Small intestine (tissue), 7 donors: ENCODE measurements around the gene SLC25A47. TPM values are rescaled to one million over a fixed set of nuclear protein-coding genes. Genes with fewer than 3 reads are reported as not detected.
A peak's percentile ranks its signal among the peaks of the same experiment; 100 is the strongest.

Experiments
- DNase-seq, 2 donors: peaks; one replicate each; pipeline versions ENCODE4 v3.0.0 to v3.0.0-alpha.2; 2013
- FAIRE-seq: peaks from 2 replicates; lab custom pipeline; 2012; peaks lifted over from hg19 to GRCh38; lab: Jason Lieb, UNC
- H3K27ac ChIP-seq, 3 donors: one replicate each; pipeline ENCODE4 v1.5.1; 2013; ENCODE audit warnings: low read length in 2 of 3, mild to moderate bottlenecking in 2 of 3, control low read depth in 1 of 3, inconsistent platforms in 1 of 3, low read depth in 1 of 3, moderate library complexity in 1 of 3
- H3K27me3 ChIP-seq, 3 donors: one replicate each; pipeline ENCODE4 v1.6.1; 2013; ENCODE audit warnings: low read length in 3 of 3, inconsistent platforms in 1 of 3; ENCODE audit not compliant: control insufficient read depth in 3 of 3, insufficient read depth in 3 of 3
- H3K36me3 ChIP-seq, 3 donors: one replicate each; pipeline ENCODE4 v1.6.1; 2013; ENCODE audit warnings: low read length in 3 of 3, inconsistent platforms in 1 of 3, low read depth in 1 of 3, mild to moderate bottlenecking in 1 of 3, moderate library complexity in 1 of 3; ENCODE audit not compliant: control insufficient read depth in 3 of 3, insufficient read depth in 2 of 3
- H3K4me1 ChIP-seq, 3 donors: one replicate each; pipeline ENCODE4 v1.6.1; 2013; ENCODE audit warnings: low read length in 2 of 3, inconsistent platforms in 1 of 3, low read depth in 1 of 3, mild to moderate bottlenecking in 1 of 3, moderate library complexity in 1 of 3; ENCODE audit not compliant: control insufficient read depth in 3 of 3, insufficient read depth in 2 of 3
- H3K4me3 ChIP-seq, 3 donors: one replicate each; pipeline ENCODE4 v1.5.1; 2013; ENCODE audit warnings: low read length in 3 of 3, control low read depth in 1 of 3, inconsistent platforms in 1 of 3, low read depth in 1 of 3, mild to moderate bottlenecking in 1 of 3, moderate library complexity in 1 of 3
- H3K9me3 ChIP-seq, 2 donors: one replicate each; pipeline ENCODE4 v1.6.1; 2013; ENCODE audit warnings: low read depth in 1 of 2, low read length in 1 of 2; ENCODE audit not compliant: control insufficient read depth in 2 of 2, insufficient read depth in 1 of 2
- WGBS, 3 donors: extraction: QIAGEN DNeasy Blood & Tissue Kit; methylation state at CpG; one replicate each; pipeline ENCODE4 v1.1.7; 2013; 5-methylcytosine and 5-hydroxymethylcytosine counted together
- polyA plus RNA-seq, 4 donors: library from polyadenylated mRNA; stranded (reverse) in 3 of 4; unstranded in 1 of 4; fragments of 200-250 nt in 3 of 4; fragments of 120-200 nt in 1 of 4; gene quantifications; one replicate each; pipeline versions ENCODE4 v1.2.1 to v1.2.3, GENCODE V29; 2013
- donor health status: healthy with polysubstance abuse.
- donor health status: control.
- donor health status: control.
- donor health status: Bipolar disorder and iron deficiency.
- donor health status: healthy.

Gene SLC25A47
- polyA plus RNA-seq, 4 donors = 0.38 to 1.6 (median 0.80) TPM

GRCh38 chr14:100323942-100324307 is 786 bp downstream of the SLC25A47 start:
- DNase-seq (no peak), FAIRE-seq (no peak)
- H3K27me3 ChIP-seq = no peaks in the 10 kb centered on the region
- H3K4me1 ChIP-seq = peaks cover 0 to 18% (median 4%) of the 10 kb centered on the region in 3 donors
- WGBS, 3 donors = 66 to 83% (median 71%) methylated on average over 8 of the region's 8 CpGs
- H3K27ac ChIP-seq = no peak overlapping the region
- H3K4me3 ChIP-seq = no peak overlapping the region
- H3K36me3 ChIP-seq = no peaks in the 10 kb centered on the region
- no peaks in the 10 kb centered on the region for H3K9me3 ChIP-seq

- H3K27me3 ChIP-seq = no peaks in the 10 kb centered on the region
- FAIRE-seq (no peak), DNase-seq (peak; percentile 76 to 85)
- no peak overlapping the region for H3K4me3 ChIP-seq
- 20 to 61% (median 34%) methylated on average over 17 of the region's 17 CpGs for WGBS, 3 donors
- H3K27ac ChIP-seq = no peak overlapping the region
- peaks cover 0 to 25% (median 4%) of the 10 kb centered on the region in 3 donors for H3K4me1 ChIP-seq
- H3K36me3 ChIP-seq = no peaks in the 10 kb centered on the region
- no peaks in the 10 kb centered on the region for H3K9me3 ChIP-seq
These were observed 2.1 kb downstream of the SLC25A47 start for GRCh38 chr14:100325231-100325632.

- Histone ChIP-seq H3K9me3 (no peaks in the 10 kb centered on the region), H3K27ac (no peak overlapping the region), H3K4me3 (no peak overlapping the region), H3K4me1 (peaks cover 0 to 25% (median 4%) of the 10 kb centered on the region in 3 donors), H3K36me3 (no peaks in the 10 kb centered on the region), H3K27me3 (no peaks in the 10 kb centered on the region)
- 29 to 67% (median 34%) methylated on average over 13 of the region's 13 CpGs for WGBS, 3 donors
- no peak for FAIRE-seq
- peak in 1 of 2 donors; percentile 49 for DNase-seq
These were observed 2.8 kb downstream of the SLC25A47 start for GRCh38 chr14:100325958-100326357.

GRCh38 chr14:100327128-100327527 is 4.0 kb downstream of the SLC25A47 start:
- peaks cover 0 to 25% (median 4%) of the 10 kb centered on the region in 3 donors for H3K4me1 ChIP-seq
- H3K27ac ChIP-seq = no peak overlapping the region
- no peaks in the 10 kb centered on the region for H3K36me3 ChIP-seq
- no peaks in the 10 kb centered on the region for H3K9me3 ChIP-seq
- DNase-seq (no peak), FAIRE-seq (no peak)
- no peak overlapping the region for H3K4me3 ChIP-seq
- no peaks in the 10 kb centered on the region for H3K27me3 ChIP-seq
- 95 to 97% (median 96%) methylated on average over 24 of the region's 24 CpGs for WGBS, 3 donors

GRCh38 chr14:100328495-100329163 is 5.5 kb downstream of the SLC25A47 start:
- Histone ChIP-seq H3K4me3 (peak overlapping the region in 2 of 3 donors; percentile 48 to 55), H3K27ac (peak overlapping the region; percentile 56 to 97 (median 80)), H3K36me3 (peaks cover 0 to 11% (median 0%) of the 10 kb centered on the region in 3 donors), H3K4me1 (peaks cover 0 to 25% (median 4%) of the 10 kb centered on the region in 3 donors), H3K9me3 (no peaks in the 10 kb centered on the region), H3K27me3 (no peaks in the 10 kb centered on the region)
- WGBS, 3 donors = 12 to 62% (median 37%) methylated on average over 22 to 32 of the region's 32 CpGs
- DNase-seq (peak; percentile 84 to 88), FAIRE-seq (no peak)

GRCh38 chr14:100329233-100330006 is 6.3 kb downstream of the SLC25A47 start:
- FAIRE-seq (no peak), DNase-seq (no peak)
- peaks cover 0 to 16% (median 0%) of the 10 kb centered on the region in 3 donors for H3K36me3 ChIP-seq
- WGBS, 3 donors = 66 to 86% (median 69%) methylated on average over 34 to 36 of the region's 36 CpGs
- peak overlapping the region in 2 of 3 donors; percentile 48 to 55 for H3K4me3 ChIP-seq
- no peaks in the 10 kb centered on the region for H3K27me3 ChIP-seq
- H3K4me1 ChIP-seq = peaks cover 0 to 25% (median 4%) of the 10 kb centered on the region in 3 donors
- peak overlapping the region; percentile 56 to 97 (median 80) for H3K27ac ChIP-seq
- no peaks in the 10 kb centered on the region for H3K9me3 ChIP-seq

- Histone ChIP-seq H3K4me1 (peaks cover 0 to 21% (median 4%) of the 10 kb centered on the region in 3 donors), H3K36me3 (peaks cover 0 to 20% (median 0%) of the 10 kb centered on the region in 3 donors), H3K27ac (no peak overlapping the region), H3K4me3 (no peak overlapping the region), H3K27me3 (no peaks in the 10 kb centered on the region), H3K9me3 (no peaks in the 10 kb centered on the region)
- FAIRE-seq (no peak), DNase-seq (no peak)
- WGBS, 3 donors = 85 to 90% (median 86%) methylated on average over 11 of the region's 11 CpGs
These were observed 6.8 kb downstream of the SLC25A47 start for GRCh38 chr14:100330007-100330344.

- Histone ChIP-seq H3K36me3 (peaks cover 0 to 22% (median 0%) of the 10 kb centered on the region in 3 donors), H3K9me3 (no peaks in the 10 kb centered on the region), H3K4me1 (peaks cover 0 to 17% (median 4%) of the 10 kb centered on the region in 3 donors), H3K27me3 (no peaks in the 10 kb centered on the region), H3K4me3 (no peak overlapping the region), H3K27ac (no peak overlapping the region)
- 76 to 84% (median 81%) methylated on average over 11 to 13 of the region's 13 CpGs for WGBS, 3 donors
- FAIRE-seq (no peak), DNase-seq (no peak)
These were observed 7.3 kb downstream of the SLC25A47 start for GRCh38 chr14:100330388-100330931.
